ENCODE results near the gene E2F3. TPM values are rescaled to one million over a fixed set of nuclear protein-coding genes. Genes with fewer than 3 reads are reported as not detected.

The E2F3 gene
- polyA plus RNA-seq, 3 donors: 7.5 to 14.6 (median 8.9) TPM

DNA sequence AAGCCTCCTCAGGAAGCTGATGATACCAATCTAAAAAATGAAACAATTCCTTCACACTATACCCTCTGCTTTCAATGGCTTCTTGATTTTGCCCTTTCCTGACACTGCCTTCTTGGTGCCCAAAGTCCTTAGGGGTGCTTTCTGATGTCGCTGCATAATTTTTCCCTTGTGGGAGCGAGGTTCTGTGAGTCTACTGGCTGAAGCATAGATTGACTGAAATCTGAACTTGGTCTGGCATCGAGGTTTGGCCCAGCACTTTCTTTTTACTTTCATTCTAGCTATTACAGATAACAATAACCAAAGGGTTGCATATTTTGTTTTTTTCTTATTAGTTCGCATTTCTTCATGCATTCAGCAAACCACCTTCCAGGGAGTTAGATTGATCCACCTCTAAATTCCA is 65.8 kb downstream of the E2F3 start:
- Histone ChIP-seq H3K9me3 (replicated peaks in 1 of 2; ENCODE audit: control insufficient read depth in 1 of 2, insufficient read depth in 1 of 2, low read length in 2 of 2) (no peaks in the 10 kb centered on the region), H3K36me3 (replicated peaks in 1 of 2; ENCODE audit: control insufficient read depth in 1 of 2, insufficient read depth in 2 of 2, low read length in 2 of 2) (peaks cover 4 to 32% of the 10 kb centered on the region in 2 donors)

GRCh38 chr6:20468209-20468608 is 66.5 kb downstream of the E2F3 start:
- Histone ChIP-seq H3K27me3 (ENCODE audit: control insufficient read depth in 2 of 2, insufficient read depth in 2 of 2, low read length in 2 of 2) (no peaks in the 10 kb centered on the region), H3K36me3 (replicated peaks in 1 of 2; ENCODE audit: control insufficient read depth in 1 of 2, insufficient read depth in 2 of 2, low read length in 2 of 2) (peaks cover 4 to 32% of the 10 kb centered on the region in 2 donors), H3K27ac (ENCODE audit: low read depth in 1 of 2, low read length in 2 of 2) (peak overlapping the region in 1 of 2 donors; percentile 20), H2AFZ (ENCODE audit: insufficient read depth, low read depth, low read length, poor library complexity, severe bottlenecking) (no peak overlapping the region), H3K79me2 (ENCODE audit: insufficient read depth, low read length) (peaks cover 99% of the 10 kb centered on the region), H3K4me2 (replicated peaks; ENCODE audit: extremely low read depth, low read length, poor library complexity, severe bottlenecking) (no peak overlapping the region), H3K4me3 (replicated peaks in 1 of 3; ENCODE audit: low read depth in 2 of 3, low read length in 3 of 3) (no peak overlapping the region), H4K20me1 (ENCODE audit: insufficient read depth, low read length) (peaks cover 87% of the 10 kb centered on the region), H3K9ac (ENCODE audit: insufficient read depth, low read length, poor library complexity, severe bottlenecking) (no peak overlapping the region), H3K4me1 (ENCODE audit: control insufficient read depth in 1 of 2, insufficient read depth in 2 of 2, low read length in 2 of 2) (peaks cover 9 to 10% of the 10 kb centered on the region in 2 donors), H3K9me3 (replicated peaks in 1 of 2; ENCODE audit: control insufficient read depth in 1 of 2, insufficient read depth in 1 of 2, low read length in 2 of 2) (no peaks in the 10 kb centered on the region)
- intact Hi-C loops (cut with micrococcal nuclease): no loop called here
- peak overlapping the region in 2 of 7 donors; percentile 15 to 31 for H3K27ac Mint-ChIP-seq
- peaks cover 0 to 7% (median 1%) of the 10 kb centered on the region in 3 donors for H3K27me3 Mint-ChIP-seq (ENCODE audit: low read depth in 3 of 3)
- WGBS (ENCODE audit: insufficient coverage): 55% methylated on average over 6 of the region's 7 CpGs
- peaks cover 22 to 45% of the 10 kb centered on the region in 2 donors for H3K36me3 Mint-ChIP-seq
- TF ChIP-seq, protein P1, sequence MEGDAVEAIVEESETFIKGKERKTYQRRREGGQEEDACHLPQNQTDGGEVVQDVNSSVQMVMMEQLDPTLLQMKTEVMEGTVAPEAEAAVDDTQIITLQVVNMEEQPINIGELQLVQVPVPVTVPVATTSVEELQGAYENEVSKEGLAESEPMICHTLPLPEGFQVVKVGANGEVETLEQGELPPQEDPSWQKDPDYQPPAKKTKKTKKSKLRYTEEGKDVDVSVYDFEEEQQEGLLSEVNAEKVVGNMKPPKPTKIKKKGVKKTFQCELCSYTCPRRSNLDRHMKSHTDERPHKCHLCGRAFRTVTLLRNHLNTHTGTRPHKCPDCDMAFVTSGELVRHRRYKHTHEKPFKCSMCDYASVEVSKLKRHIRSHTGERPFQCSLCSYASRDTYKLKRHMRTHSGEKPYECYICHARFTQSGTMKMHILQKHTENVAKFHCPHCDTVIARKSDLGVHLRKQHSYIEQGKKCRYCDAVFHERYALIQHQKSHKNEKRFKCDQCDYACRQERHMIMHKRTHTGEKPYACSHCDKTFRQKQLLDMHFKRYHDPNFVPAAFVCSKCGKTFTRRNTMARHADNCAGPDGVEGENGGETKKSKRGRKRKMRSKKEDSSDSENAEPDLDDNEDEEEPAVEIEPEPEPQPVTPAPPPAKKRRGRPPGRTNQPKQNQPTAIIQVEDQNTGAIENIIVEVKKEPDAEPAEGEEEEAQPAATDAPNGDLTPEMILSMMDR (IDR thresholded peaks at IDR 0.05): no peak
- H3K9me3 Mint-ChIP-seq: peaks cover 0 to 6% (median 0%) of the 10 kb centered on the region in 7 donors
- peaks cover 34% of the 10 kb centered on the region for H3K4me1 Mint-ChIP-seq
- no peak overlapping the region for H3K4me3 Mint-ChIP-seq
- no peak for DNase-seq

More for the DNA sequence above, 65.8 kb downstream of the E2F3 start:
- no peak overlapping the region for H3K9ac ChIP-seq (ENCODE audit: insufficient read depth, low read length, poor library complexity, severe bottlenecking)
- H3K4me3 ChIP-seq (replicated peaks in 1 of 3; ENCODE audit: low read depth in 2 of 3, low read length in 3 of 3): no peak overlapping the region
- TF ChIP-seq, protein P1 (IDR thresholded peaks at IDR 0.05): no peak
- peaks cover 17 to 18% of the 10 kb centered on the region in 2 donors for H3K4me1 ChIP-seq (ENCODE audit: control insufficient read depth in 1 of 2, insufficient read depth in 2 of 2, low read length in 2 of 2)
- no peaks in the 10 kb centered on the region for H3K27me3 ChIP-seq (ENCODE audit: control insufficient read depth in 2 of 2, insufficient read depth in 2 of 2, low read length in 2 of 2)
- no peak overlapping the region for H2AFZ ChIP-seq (ENCODE audit: insufficient read depth, low read depth, low read length, poor library complexity, severe bottlenecking)
- H4K20me1 ChIP-seq (ENCODE audit: insufficient read depth, low read length): peaks cover 82% of the 10 kb centered on the region
- WGBS (ENCODE audit: insufficient coverage): 83% methylated on average over 3 of the region's 4 CpGs
- H3K79me2 ChIP-seq (ENCODE audit: insufficient read depth, low read length): peaks cover 99% of the 10 kb centered on the region
- peaks cover 0 to 6% (median 0%) of the 10 kb centered on the region in 7 donors for H3K9me3 Mint-ChIP-seq
- intact Hi-C loops (cut with micrococcal nuclease): no loop called here
- H3K27ac ChIP-seq (ENCODE audit: low read depth in 1 of 2, low read length in 2 of 2): peak overlapping the region in 1 of 2 donors; percentile 39
- peak overlapping the region in 4 of 7 donors; percentile 38 to 73 (median 63) for H3K27ac Mint-ChIP-seq
- no peak for DNase-seq
- H3K4me1 Mint-ChIP-seq: peaks cover 42% of the 10 kb centered on the region
- no peak overlapping the region for H3K4me3 Mint-ChIP-seq
- H3K27me3 Mint-ChIP-seq (ENCODE audit: low read depth in 3 of 3): peaks cover 0 to 7% (median 1%) of the 10 kb centered on the region in 3 donors
- peaks cover 22 to 44% of the 10 kb centered on the region in 2 donors for H3K36me3 Mint-ChIP-seq
- H3K4me2 ChIP-seq (replicated peaks; ENCODE audit: extremely low read depth, low read length, poor library complexity, severe bottlenecking): no peak overlapping the region

Measured in CD14-positive monocyte (primary cell).